AG04449 (cell line): Measurements from ENCODE around the gene TEPSIN.
A peak's percentile ranks its signal among the peaks of the same experiment; 100 is the strongest.

Source experiments
- CTCF ChIA-PET: fragments of 350-600 bp; formaldehyde crosslinking; extraction: SDS; loops from one replicate; lab custom pipeline; 2021; ENCODE audit warnings: antibody characterized with exemption; lab: Yijun Ruan, JAX
- POLR2A ChIA-PET: fragments of 400-600, 350-600 bp; formaldehyde crosslinking; extraction: SDS; loops from one replicate; lab custom pipeline; 2020; ENCODE audit warnings: antibody characterized with exemption, inconsistent platforms; lab: Yijun Ruan, JAX
- DNase-seq: peaks from one replicate; pipeline ENCODE4 v3.0.0-alpha.2; 2010; ENCODE audit warnings: low read depth, low spot score
- H3K4me3 ChIP-seq: 2 replicates; pipeline ENCODE4 v1.5.1; 2011; ENCODE audit warnings: low read depth, mild to moderate bottlenecking, control low read depth, low read length
- TF ChIP-seq, protein P1 (sequence below): IDR thresholded peaks from one replicate; pipeline ENCODE4 v1.5.1; 2011; ENCODE audit warnings: mild to moderate bottlenecking, moderate library complexity, low read length, control low read depth, inconsistent platforms; ENCODE audit not compliant: insufficient read depth; ENCODE audit errors: missing control alignments

TEPSIN gene

DNA sequence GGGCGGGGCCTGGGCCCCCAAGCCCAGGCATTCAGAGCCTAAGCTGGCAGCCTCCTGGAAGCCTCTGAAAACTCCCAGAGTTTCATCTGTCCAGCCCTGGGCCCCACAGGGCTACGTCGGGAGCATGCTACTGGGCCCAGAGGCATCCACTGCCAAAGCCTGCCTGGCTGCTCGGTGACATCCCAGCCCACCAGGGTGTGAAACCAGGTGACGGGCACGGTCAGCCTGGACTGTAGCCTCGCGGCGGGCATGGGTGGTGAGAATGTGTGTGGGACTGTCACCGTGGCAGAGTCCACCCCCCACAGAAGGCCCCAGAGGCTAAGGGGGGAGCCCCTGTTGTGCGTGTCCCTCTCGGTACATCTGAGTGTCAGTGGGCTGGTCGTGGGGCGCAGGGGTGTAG lies 47.2 kb downstream of the TEPSIN start:
- H3K4me3 ChIP-seq = no peak overlapping the region
- ChIA-PET CTCF (interaction anchor here (1.4 to 6.6 kb wide), 4 partner anchors 9 to 48 kb away, joined by 4 to 36 read pairs (median 8); no protein-coding TSS in a partner anchor), POLR2A (no interaction called here)
- no peak for DNase-seq
- TF ChIP-seq, protein P1, sequence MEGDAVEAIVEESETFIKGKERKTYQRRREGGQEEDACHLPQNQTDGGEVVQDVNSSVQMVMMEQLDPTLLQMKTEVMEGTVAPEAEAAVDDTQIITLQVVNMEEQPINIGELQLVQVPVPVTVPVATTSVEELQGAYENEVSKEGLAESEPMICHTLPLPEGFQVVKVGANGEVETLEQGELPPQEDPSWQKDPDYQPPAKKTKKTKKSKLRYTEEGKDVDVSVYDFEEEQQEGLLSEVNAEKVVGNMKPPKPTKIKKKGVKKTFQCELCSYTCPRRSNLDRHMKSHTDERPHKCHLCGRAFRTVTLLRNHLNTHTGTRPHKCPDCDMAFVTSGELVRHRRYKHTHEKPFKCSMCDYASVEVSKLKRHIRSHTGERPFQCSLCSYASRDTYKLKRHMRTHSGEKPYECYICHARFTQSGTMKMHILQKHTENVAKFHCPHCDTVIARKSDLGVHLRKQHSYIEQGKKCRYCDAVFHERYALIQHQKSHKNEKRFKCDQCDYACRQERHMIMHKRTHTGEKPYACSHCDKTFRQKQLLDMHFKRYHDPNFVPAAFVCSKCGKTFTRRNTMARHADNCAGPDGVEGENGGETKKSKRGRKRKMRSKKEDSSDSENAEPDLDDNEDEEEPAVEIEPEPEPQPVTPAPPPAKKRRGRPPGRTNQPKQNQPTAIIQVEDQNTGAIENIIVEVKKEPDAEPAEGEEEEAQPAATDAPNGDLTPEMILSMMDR = no peak

DNA sequence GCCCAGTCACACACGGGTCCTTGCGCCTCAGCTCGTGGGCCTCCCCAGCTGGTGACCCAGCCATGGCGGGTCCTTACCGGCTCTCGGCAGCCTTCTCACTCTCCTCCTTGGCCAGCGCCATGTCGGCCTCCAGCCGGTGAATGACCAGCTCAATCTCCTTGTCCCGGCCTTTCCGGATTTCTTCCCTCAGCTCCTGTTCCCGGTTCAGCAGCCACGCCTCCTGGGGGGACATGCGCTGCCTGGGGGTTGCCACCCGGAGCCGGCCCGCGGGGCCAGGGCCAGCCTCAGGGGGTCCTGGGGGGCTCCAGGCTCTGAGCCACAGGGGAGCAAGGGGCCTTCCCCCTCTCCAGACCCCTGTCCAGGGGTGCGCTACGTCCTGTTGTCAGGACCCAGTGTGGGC lies 47.7 kb downstream of the TEPSIN start:
- POLR2A ChIA-PET = no interaction called here
- TF ChIP-seq, protein P1 = no peak
- CTCF ChIA-PET = interaction anchor here (1.0 to 6.6 kb wide), 5 partner anchors 9 to 48 kb away, joined by 3 to 36 read pairs (median 5); no protein-coding TSS in a partner anchor

DNA sequence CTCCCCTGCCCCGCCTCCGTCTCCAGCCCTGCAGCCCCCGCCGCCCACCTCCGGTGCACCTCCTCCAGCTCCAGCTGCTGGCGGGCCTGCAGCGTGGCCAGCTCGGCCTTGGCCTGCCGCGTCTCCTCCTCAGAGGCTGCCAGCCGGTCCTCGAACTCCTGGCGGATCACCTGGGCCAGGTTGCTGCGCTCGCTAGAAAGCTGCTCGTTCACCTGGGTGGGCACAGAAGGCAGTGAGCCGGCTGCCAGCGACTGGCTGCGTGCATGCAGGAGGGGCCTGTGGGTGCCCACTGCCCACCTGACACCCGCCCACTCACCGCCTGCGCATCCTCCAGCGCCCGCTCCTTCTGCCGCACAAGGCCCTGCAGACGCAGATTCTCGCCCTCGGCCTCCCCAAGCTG lies 48.3 kb downstream of the TEPSIN start:
- no peak for DNase-seq
- TF ChIP-seq, protein P1 = no peak
- ChIA-PET CTCF (interaction anchor here (1.0 to 6.6 kb wide), 6 partner anchors 9 to 47 kb away, joined by 3 to 36 read pairs (median 5); no protein-coding TSS in a partner anchor), POLR2A (no interaction called here)
- H3K4me3 ChIP-seq = no peak overlapping the region

More for the DNA sequence above, 47.7 kb downstream of the TEPSIN start:
- no peak for DNase-seq
- H3K4me3 ChIP-seq = no peak overlapping the region

DNA sequence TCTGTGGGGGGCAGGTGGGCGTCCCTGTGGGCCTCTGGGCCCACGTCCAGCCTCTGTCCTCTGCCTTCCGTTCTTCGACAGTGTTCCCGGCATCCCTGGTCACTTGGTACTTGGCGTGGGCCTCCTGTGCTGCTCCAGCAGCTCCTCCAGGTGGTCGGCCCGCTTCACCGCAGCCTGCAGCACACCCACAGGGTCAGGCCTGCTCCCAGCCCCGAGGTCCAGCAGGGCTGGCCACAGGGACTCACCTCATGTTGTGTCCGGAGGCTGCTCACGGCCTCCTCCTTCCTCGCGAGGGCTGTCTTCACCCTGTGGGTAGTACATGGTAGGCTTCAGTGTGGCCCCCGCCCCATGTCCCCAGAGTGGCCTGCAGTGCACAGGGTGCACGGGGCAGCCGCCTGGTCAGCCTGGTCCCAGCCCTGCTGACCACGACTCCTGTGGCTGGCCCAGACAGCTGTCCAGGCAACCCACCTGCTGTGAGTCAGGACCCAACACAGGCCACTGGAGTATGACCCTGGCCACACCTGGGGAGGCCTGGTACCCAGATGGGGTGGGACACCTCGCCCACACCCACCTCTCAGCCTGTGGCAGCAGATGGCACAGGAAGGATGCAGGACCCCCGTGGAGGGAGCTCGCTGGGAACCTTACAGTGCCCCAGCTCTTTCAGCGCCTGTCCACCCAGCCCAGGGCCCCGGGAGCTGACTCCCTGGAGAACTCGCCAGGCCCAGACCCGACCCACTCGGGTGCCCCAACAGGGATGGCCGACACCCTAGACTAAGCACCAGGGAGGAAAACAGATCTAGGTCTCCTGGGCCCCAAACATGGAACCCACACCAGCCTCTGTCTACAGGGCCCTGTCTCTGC lies 49.0 kb downstream of the TEPSIN start:
- TF ChIP-seq, protein P1 = peak; percentile 6
- no peak overlapping the region for H3K4me3 ChIP-seq
- POLR2A ChIA-PET = no interaction called here
- CTCF ChIA-PET = interaction anchor here (1.0 to 6.6 kb wide), 6 partner anchors 8 to 46 kb away, joined by 3 to 36 read pairs (median 5); no protein-coding TSS in a partner anchor
- DNase-seq = no peak

DNA sequence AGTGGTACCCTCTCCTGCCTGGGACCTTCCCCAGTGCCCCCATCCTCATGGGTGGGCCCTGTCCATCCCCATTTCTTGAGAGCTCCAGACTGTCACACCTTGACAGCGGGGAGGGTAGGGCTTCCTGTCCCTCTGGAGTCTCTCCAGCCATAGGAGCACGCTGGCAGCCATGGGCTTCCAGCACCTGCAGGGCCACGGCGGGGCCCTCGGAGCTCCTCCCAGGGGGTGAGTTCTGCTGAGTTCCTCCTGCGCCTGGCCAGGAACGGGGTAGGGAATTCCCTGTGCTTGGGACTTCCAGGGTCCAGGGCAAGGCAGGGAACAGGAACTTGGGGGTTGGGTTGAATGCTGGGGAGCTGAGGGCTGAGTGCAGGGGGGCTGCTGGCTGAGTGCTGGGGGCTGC lies 49.8 kb downstream of the TEPSIN start:
- no peak overlapping the region for H3K4me3 ChIP-seq
- TF ChIP-seq, protein P1 = no peak
- CTCF ChIA-PET = interaction anchor here (6.6 kb wide), 1 partner anchor 11 kb away, joined by 36 read pairs; no protein-coding TSS in a partner anchor
- DNase-seq = no peak
- POLR2A ChIA-PET = no interaction called here

DNA sequence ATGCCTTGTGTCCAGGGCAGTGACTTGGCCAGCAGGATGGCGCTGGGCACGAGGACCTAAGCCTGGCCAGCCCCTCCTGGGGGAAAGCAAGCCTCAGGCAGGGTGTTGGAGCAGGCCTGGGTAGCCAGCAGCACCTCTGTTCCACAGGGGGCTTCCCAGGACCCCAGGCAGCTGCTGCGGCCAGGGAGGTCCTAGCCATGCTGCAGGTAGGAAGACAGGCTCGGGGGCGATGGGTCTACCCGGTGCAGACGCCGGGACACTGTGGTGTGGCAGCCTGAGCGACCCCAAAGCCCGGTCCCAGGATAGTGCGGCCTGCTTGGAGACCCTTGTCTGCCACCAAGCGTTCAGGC lies 50.4 kb downstream of the TEPSIN start:
- no peak overlapping the region for H3K4me3 ChIP-seq
- TF ChIP-seq, protein P1 = no peak
- no peak for DNase-seq
- CTCF ChIA-PET = interaction anchor here (6.6 kb wide), 1 partner anchor 12 kb away, joined by 36 read pairs; no protein-coding TSS in a partner anchor
- POLR2A ChIA-PET = no interaction called here
